ENCODE results near the gene ATP1B3.

DNA sequence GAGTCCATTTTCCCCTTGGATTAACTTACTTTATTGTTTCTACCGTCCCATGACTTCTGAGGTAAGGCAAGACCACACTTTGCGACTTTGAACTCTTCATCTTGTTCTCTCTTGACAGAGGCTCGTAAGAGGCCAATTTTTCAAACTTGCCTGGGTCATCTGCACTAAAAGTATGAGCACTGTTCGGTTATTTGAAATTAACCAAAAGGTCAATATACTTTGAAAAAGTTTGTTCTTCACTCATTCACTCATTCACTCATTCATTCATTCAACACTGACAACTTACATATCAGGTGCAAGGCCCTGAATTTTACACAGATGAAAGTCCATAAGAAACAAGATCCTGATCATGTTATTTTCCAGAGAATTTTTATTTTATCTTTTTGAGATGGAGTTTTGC, 57.9 kb downstream of the ATP1B3 start:
- TF ChIP-seq POLR2A (IDR thresholded peaks at IDR 0.05; ENCODE audit: low read length) = no peak
- TF ChIP-seq GATA1 (IDR thresholded peaks at IDR 0.05; ENCODE audit: low read depth, low read length) = no peak
